B cell (primary cell): ENCODE results near the gene OTUD6A. TPM values are rescaled to one million over a fixed set of nuclear protein-coding genes. Genes with fewer than 3 reads are reported as not detected.

ENCODE experiments used
- ATAC-seq: fragments of 200-7000 bp; cut with Tn5 transposase; one replicate; pipeline ENCODE4 v1.10.0; 2021; ENCODE audit warnings: low read depth, mild to moderate bottlenecking, moderate number of reproducible peaks, moderate library complexity
- CTCF ChIA-PET: fragments of 350-600 bp; sonication (Branson Sonifier 250); formaldehyde crosslinking; loops from one replicate; lab custom pipeline; 2021; ENCODE audit warnings: antibody characterized with exemption, inconsistent platforms; lab: Charles Lee
- POLR2A ChIA-PET: fragments of 350-600 bp; sonication (Branson Sonifier 250); formaldehyde crosslinking; loops from one replicate; lab custom pipeline; 2021; ENCODE audit warnings: antibody characterized with exemption; lab: Charles Lee
- DNase-seq: peaks from one replicate; pipeline ENCODE4 v3.0.0; 2013
- H2AFZ ChIP-seq: 2 replicates; pipeline ENCODE4 v1.6.1; 2012; ENCODE audit warnings: mild to moderate bottlenecking, low read depth, low read length; ENCODE audit not compliant: insufficient read depth, poor library complexity, severe bottlenecking
- H3K27ac ChIP-seq, 2 donors: 1 replicate in 1 of 2; 2 replicates in 1 of 2; pipeline ENCODE4 v1.5.1; 2012 to 2013; ENCODE audit warnings: low read length in 2 of 2, mild to moderate bottlenecking in 2 of 2, moderate library complexity in 1 of 2
- H3K27me3 ChIP-seq, 4 experiments: fragments of 200-600 bp in 1 of 4; sonication (generic) in 1 of 4; replicated peaks in 1 of 4; 1 replicate in 2 of 4; 2 replicates in 2 of 4; pipeline versions ENCODE4 v1.6.1 to v1.7.0; 2013 to 2016; ENCODE audit warnings: low read length in 3 of 4, mild to moderate bottlenecking in 2 of 4, mixed read lengths in 1 of 4, moderate library complexity in 1 of 4; ENCODE audit not compliant: insufficient read depth in 4 of 4, control insufficient read depth in 3 of 4; ENCODE audit errors: control extremely low read depth in 1 of 4
- H3K36me3 ChIP-seq, 2 experiments: replicated peaks in 1 of 2; 1 replicate in 1 of 2; 2 replicates in 1 of 2; pipeline versions ENCODE4 v1.6.1 to v1.7.1; 2013; ENCODE audit warnings: low read length in 1 of 2; ENCODE audit not compliant: insufficient read depth in 2 of 2, control insufficient read depth in 1 of 2; ENCODE audit errors: control extremely low read depth in 1 of 2, extremely low read depth in 1 of 2
- H3K4me1 ChIP-seq, 2 donors: fragments of 200-600 bp in 1 of 2; sonication (generic) in 1 of 2; 1 replicate in 1 of 2; 2 replicates in 1 of 2; pipeline versions ENCODE4 v1.5.1 to v1.6.1; 2013 to 2017; ENCODE audit warnings: low read length in 2 of 2; ENCODE audit not compliant: control insufficient read depth in 2 of 2, insufficient read depth in 2 of 2
- H3K4me2 ChIP-seq: replicated peaks from 2 replicates; pipeline ENCODE3; 2012; ENCODE audit warnings: mild to moderate bottlenecking, low read depth, low read length; ENCODE audit not compliant: poor library complexity, severe bottlenecking
- H3K4me3 ChIP-seq, 5 experiments: fragments of 200-600 bp in 1 of 5; sonication (generic) in 1 of 5; 1 replicate in 3 of 5; 2 replicates in 2 of 5; pipeline versions ENCODE4 v1.5.1 to v1.7.0; 2011 to 2016; ENCODE audit warnings: low read length in 4 of 5, mild to moderate bottlenecking in 4 of 5, low read depth in 2 of 5, control low read depth in 1 of 5, moderate library complexity in 1 of 5; ENCODE audit not compliant: insufficient read depth in 1 of 5; ENCODE audit errors: control extremely low read depth in 1 of 5, extremely low read depth in 1 of 5
- H3K79me2 ChIP-seq: fragments of 200-600 bp; sonication (generic); one replicate; pipeline ENCODE4 v1.6.0; 2016; ENCODE audit warnings: low read length; ENCODE audit not compliant: control insufficient read depth, insufficient read depth
- H3K9ac ChIP-seq: fragments of 200-600 bp; sonication (generic); 2 replicates; pipeline ENCODE4 v1.6.1; 2017; ENCODE audit warnings: mild to moderate bottlenecking, low read length, moderate library complexity
- H3K9me3 ChIP-seq, 3 donors: one replicate each; pipeline versions ENCODE4 v1.6.1 to v1.7.1; 2013; ENCODE audit warnings: low read length in 2 of 3; ENCODE audit not compliant: control insufficient read depth in 2 of 3, insufficient read depth in 1 of 3; ENCODE audit errors: control extremely low read depth in 1 of 3
- H4K20me1 ChIP-seq: 2 replicates; pipeline ENCODE4 v1.6.0; 2012; ENCODE audit warnings: mild to moderate bottlenecking, low read length; ENCODE audit not compliant: insufficient read depth, control insufficient read depth, poor library complexity, severe bottlenecking
- H3K27ac Mint-ChIP-seq: one replicate; pipeline ENCODE4 v1.8.0; 2021; ENCODE audit warnings: mixed read lengths
- H3K27me3 Mint-ChIP-seq: one replicate; pipeline ENCODE4 v1.8.0; 2021; ENCODE audit warnings: mixed read lengths
- H3K4me1 Mint-ChIP-seq: one replicate; pipeline ENCODE4 v1.8.0; 2021; ENCODE audit warnings: mixed read lengths
- H3K4me3 Mint-ChIP-seq: one replicate; pipeline ENCODE4 v1.8.0; 2021; ENCODE audit warnings: mixed read lengths
- H3K9me3 Mint-ChIP-seq: one replicate; pipeline ENCODE4 v1.8.0; 2022; ENCODE audit warnings: mixed read lengths; ENCODE audit not compliant: insufficient read depth
- EZH2 ChIP-seq: IDR thresholded peaks from 2 replicates; pipeline ENCODE4 v1.6.1; 2012; ENCODE audit warnings: borderline replicate concordance, low read depth, mild to moderate bottlenecking, moderate library complexity, low read length; ENCODE audit not compliant: insufficient read depth, poor library complexity, severe bottlenecking
- WGBS: methylation state at CpG from one replicate; pipeline ENCODE4 v1.1.5; 2013; ENCODE audit warnings: missing lambda C conversion rate; ENCODE audit not compliant: insufficient coverage; 5-methylcytosine and 5-hydroxymethylcytosine counted together
- intact Hi-C: fragments of 100-400 bp; cut with micrococcal nuclease; formaldehyde crosslinking; loops from one replicate; pipeline ENCODE4 v1.10.0; 2022
- polyA plus RNA-seq: library from polyadenylated mRNA; depleted of rRNA; stranded (reverse); fragments of >200 nt; gene quantifications from 2 replicates; pipeline ENCODE4 v1.2.3, GENCODE V29; 2012
- total RNA-seq, 2 donors: library from RNA; stranded (reverse); fragments of 120-200 nt in 1 of 2; gene quantifications; 1 replicate in 1 of 2; 2 replicates in 1 of 2; pipeline versions ENCODE4 v1.2.3 to v1.2.4, GENCODE V29; 2013 to 2022
- TF ChIP-seq, protein P1 (sequence below): fragments of 200-600 bp; IDR thresholded peaks from one replicate; pipeline ENCODE4 v1.8.0; 2022; ENCODE audit warnings: antibody characterized with exemption, mild to moderate bottlenecking

The OTUD6A gene
- total and polyA plus RNA-seq, 2 donors (not counting 1 experiment from before 2014, with no cell fraction given): not detected

DNA sequence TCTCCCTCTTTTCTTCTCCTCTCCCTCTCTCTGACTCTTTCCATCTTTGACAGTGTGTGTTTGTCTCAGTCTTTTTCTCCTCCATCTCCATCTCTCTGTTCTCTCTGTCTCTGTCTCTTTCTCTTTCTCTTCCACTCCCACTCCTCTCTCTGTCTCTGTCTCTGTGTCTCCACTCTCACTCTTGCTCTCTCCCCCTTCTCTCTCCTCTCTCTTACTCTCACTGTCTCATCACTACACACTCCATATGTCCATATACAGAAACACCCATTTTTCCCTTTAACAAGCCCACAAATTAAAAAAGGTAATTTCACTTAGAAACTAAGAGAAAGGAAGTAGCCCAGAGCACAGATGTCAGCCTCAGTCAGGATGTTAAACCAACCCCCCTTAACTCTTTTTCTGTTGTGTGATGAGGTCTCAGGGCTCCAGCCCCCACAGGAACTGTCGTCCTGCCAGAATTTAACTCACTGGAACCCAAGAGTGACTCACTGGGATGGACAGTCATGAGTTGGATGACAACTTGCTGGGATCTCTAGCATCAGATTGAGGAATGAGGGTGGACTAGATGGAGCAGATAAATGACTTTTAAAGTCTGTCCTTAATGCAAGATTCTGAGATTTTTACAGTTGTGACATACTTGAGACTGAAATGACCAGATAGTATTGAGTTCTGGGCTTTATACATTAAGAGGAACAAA lies 27.5 kb downstream of the OTUD6A start:
- DNase-seq (no peak), ATAC-seq (no peak)
- intact Hi-C loops: no loop called here
- Histone ChIP-seq H3K36me3 (no peaks in the 10 kb centered on the region), H3K4me1 (no peaks in the 10 kb centered on the region), H3K4me3 (no peak overlapping the region), H4K20me1 (no peaks in the 10 kb centered on the region), H3K79me2 (no peaks in the 10 kb centered on the region), H3K4me2 (no peak overlapping the region), H3K27ac (no peak overlapping the region), H3K9me3 (no peaks in the 10 kb centered on the region), H3K9ac (no peak overlapping the region), H3K27me3 (no peaks in the 10 kb centered on the region), H2AFZ (no peak overlapping the region)
- H3K4me1 Mint-ChIP-seq: no peaks in the 10 kb centered on the region
- no peaks in the 10 kb centered on the region for H3K9me3 Mint-ChIP-seq
- ChIA-PET POLR2A (no interaction called here), CTCF (no interaction called here)
- H3K27ac Mint-ChIP-seq: no peak overlapping the region
- H3K27me3 Mint-ChIP-seq: no peaks in the 10 kb centered on the region
- H3K4me3 Mint-ChIP-seq: no peak overlapping the region
- no peak for TF ChIP-seq EZH2
- TF ChIP-seq, protein P1, sequence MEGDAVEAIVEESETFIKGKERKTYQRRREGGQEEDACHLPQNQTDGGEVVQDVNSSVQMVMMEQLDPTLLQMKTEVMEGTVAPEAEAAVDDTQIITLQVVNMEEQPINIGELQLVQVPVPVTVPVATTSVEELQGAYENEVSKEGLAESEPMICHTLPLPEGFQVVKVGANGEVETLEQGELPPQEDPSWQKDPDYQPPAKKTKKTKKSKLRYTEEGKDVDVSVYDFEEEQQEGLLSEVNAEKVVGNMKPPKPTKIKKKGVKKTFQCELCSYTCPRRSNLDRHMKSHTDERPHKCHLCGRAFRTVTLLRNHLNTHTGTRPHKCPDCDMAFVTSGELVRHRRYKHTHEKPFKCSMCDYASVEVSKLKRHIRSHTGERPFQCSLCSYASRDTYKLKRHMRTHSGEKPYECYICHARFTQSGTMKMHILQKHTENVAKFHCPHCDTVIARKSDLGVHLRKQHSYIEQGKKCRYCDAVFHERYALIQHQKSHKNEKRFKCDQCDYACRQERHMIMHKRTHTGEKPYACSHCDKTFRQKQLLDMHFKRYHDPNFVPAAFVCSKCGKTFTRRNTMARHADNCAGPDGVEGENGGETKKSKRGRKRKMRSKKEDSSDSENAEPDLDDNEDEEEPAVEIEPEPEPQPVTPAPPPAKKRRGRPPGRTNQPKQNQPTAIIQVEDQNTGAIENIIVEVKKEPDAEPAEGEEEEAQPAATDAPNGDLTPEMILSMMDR: no peak
- no CpG with 5 or more reads among the region's 1 CpG for WGBS

DNA sequence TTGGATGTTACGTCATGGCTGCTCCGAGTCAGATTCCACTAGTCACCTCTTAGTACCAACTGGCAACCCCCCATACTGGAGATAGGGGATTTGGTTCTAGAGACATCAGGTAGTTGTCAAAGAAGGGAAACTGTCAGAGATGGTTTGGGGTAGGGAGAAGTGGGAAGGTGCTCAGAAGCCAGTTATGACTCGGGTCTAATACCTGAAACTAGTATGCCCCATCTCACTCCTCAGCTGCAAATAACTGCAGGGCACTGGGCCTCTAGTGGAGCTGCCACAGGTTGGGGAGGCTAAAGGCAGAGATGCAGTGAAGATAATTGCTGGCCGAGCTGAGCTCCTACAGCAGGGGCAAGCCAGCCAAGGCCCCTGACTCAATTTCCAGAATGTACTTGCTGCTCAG lies 30.0 kb downstream of the OTUD6A start:
- Histone ChIP-seq H3K36me3 (no peaks in the 10 kb centered on the region), H4K20me1 (no peaks in the 10 kb centered on the region), H2AFZ (no peak overlapping the region), H3K9ac (no peak overlapping the region), H3K27ac (no peak overlapping the region), H3K9me3 (no peaks in the 10 kb centered on the region), H3K27me3 (no peaks in the 10 kb centered on the region), H3K4me3 (no peak overlapping the region), H3K4me2 (no peak overlapping the region), H3K79me2 (no peaks in the 10 kb centered on the region), H3K4me1 (no peaks in the 10 kb centered on the region)
- ChIA-PET CTCF (no interaction called here), POLR2A (no interaction called here)
- TF ChIP-seq EZH2: no peak
- TF ChIP-seq, protein P1: no peak
- no peak overlapping the region for H3K4me3 Mint-ChIP-seq
- DNase-seq: no peak
- 89% methylated on average over 1 of the region's 4 CpGs for WGBS
- no peak for ATAC-seq
- intact Hi-C loops: no loop called here
- no peaks in the 10 kb centered on the region for H3K9me3 Mint-ChIP-seq
- H3K27me3 Mint-ChIP-seq: no peaks in the 10 kb centered on the region
- no peaks in the 10 kb centered on the region for H3K4me1 Mint-ChIP-seq
- no peak overlapping the region for H3K27ac Mint-ChIP-seq
